ENCODE measurements around the gene DOK5. TPM values are rescaled to one million over a fixed set of nuclear protein-coding genes. Genes with fewer than 3 reads are reported as not detected.
"Not testable (repeated sequence)": the region's sequence is repeated elsewhere in the genome, so short reads cannot be mapped to it uniquely, and the experiment has no call there.

The DOK5 gene
- total and polyA plus RNA-seq, 2 donors from 2014 or later: 4.8 to 5.4 TPM

DNA sequence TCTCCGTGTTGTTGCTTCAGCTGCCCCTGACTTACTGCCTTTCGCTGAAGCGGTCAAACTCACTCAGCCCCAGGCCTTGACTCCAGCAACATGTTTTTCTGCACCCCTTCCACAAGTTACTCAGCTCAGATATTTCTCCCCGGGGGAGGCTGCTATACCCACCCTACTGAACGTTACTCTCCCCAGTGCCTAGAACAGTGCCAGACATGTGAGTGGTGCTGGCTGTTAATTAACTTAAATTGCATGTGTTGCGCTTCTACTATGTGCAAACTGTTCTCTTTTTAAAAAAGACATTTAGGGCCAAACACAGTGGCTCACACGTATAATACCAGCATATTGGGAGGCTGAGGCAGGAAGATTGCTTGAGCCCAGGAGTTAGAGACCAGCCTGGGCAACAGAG lies 41.2 kb upstream of the DOK5 start:
- Histone ChIP-seq H3K4me1 (ENCODE audit: control insufficient read depth in 2 of 3, insufficient read depth in 2 of 3, low read depth in 1 of 3, low read length in 3 of 3) (no peaks in the 10 kb centered on the region), H3K9me3 (ENCODE audit: control insufficient read depth in 2 of 3, insufficient read depth in 1 of 3, low read length in 3 of 3) (no peaks in the 10 kb centered on the region), H3K27me3 (ENCODE audit: control insufficient read depth, insufficient read depth, low read length) (no peaks in the 10 kb centered on the region), H3K9ac (ENCODE audit: low read length in 3 of 3) (no peak overlapping the region), H3K4me3 (ENCODE audit: low read length in 3 of 3) (no peak overlapping the region), H3K36me3 (ENCODE audit: control insufficient read depth in 2 of 3, insufficient read depth in 3 of 3, low read length in 3 of 3) (no peaks in the 10 kb centered on the region), H3K27ac (ENCODE audit: low read depth in 2 of 2, low read length in 2 of 2) (no peak overlapping the region)
- intact Hi-C loops (cut with DNase I): no loop called here
- DNase-seq: no peak
- TF ChIP-seq, protein P1, sequence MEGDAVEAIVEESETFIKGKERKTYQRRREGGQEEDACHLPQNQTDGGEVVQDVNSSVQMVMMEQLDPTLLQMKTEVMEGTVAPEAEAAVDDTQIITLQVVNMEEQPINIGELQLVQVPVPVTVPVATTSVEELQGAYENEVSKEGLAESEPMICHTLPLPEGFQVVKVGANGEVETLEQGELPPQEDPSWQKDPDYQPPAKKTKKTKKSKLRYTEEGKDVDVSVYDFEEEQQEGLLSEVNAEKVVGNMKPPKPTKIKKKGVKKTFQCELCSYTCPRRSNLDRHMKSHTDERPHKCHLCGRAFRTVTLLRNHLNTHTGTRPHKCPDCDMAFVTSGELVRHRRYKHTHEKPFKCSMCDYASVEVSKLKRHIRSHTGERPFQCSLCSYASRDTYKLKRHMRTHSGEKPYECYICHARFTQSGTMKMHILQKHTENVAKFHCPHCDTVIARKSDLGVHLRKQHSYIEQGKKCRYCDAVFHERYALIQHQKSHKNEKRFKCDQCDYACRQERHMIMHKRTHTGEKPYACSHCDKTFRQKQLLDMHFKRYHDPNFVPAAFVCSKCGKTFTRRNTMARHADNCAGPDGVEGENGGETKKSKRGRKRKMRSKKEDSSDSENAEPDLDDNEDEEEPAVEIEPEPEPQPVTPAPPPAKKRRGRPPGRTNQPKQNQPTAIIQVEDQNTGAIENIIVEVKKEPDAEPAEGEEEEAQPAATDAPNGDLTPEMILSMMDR (IDR thresholded peaks at IDR 0.05; ENCODE audit: borderline replicate concordance, extremely low read depth, insufficient read depth): no peak
- no peak for FAIRE-seq

DNA sequence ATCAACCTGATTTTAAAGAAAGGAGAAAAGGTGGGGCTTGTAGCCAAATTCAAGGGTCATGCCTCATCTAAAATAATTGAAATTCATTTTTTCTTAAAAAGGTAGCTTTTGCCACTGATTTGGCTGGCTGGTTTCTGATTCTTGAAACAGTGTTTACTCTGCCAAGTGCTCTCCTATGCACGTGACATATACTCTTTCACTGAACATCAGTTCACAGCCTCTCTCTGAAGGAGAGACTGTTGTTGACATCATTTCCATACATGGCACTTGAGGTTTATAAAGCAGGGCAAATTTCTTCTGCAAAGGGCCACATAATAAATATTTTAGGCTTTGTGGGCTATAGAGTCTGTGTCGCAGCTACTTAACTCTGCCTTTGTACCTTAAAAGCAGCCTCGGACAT lies 40.4 kb upstream of the DOK5 start:
- no peak for FAIRE-seq
- TF ChIP-seq, protein P1 (IDR thresholded peaks at IDR 0.05; ENCODE audit: borderline replicate concordance, extremely low read depth, insufficient read depth): no peak
- no peak overlapping the region for H3K27ac ChIP-seq (ENCODE audit: low read depth in 2 of 2, low read length in 2 of 2)
- intact Hi-C loops (cut with DNase I): no loop called here
- H3K4me3 ChIP-seq (ENCODE audit: low read length in 3 of 3): no peak overlapping the region
- no peaks in the 10 kb centered on the region for H3K27me3 ChIP-seq (ENCODE audit: control insufficient read depth, insufficient read depth, low read length)
- no peaks in the 10 kb centered on the region for H3K4me1 ChIP-seq (ENCODE audit: control insufficient read depth in 2 of 3, insufficient read depth in 2 of 3, low read depth in 1 of 3, low read length in 3 of 3)
- no peak for DNase-seq
- H3K9ac ChIP-seq (ENCODE audit: low read length in 3 of 3): no peak overlapping the region
- H3K36me3 ChIP-seq (ENCODE audit: control insufficient read depth in 2 of 3, insufficient read depth in 3 of 3, low read length in 3 of 3): no peaks in the 10 kb centered on the region
- no peaks in the 10 kb centered on the region for H3K9me3 ChIP-seq (ENCODE audit: control insufficient read depth in 2 of 3, insufficient read depth in 1 of 3, low read length in 3 of 3)

DNA sequence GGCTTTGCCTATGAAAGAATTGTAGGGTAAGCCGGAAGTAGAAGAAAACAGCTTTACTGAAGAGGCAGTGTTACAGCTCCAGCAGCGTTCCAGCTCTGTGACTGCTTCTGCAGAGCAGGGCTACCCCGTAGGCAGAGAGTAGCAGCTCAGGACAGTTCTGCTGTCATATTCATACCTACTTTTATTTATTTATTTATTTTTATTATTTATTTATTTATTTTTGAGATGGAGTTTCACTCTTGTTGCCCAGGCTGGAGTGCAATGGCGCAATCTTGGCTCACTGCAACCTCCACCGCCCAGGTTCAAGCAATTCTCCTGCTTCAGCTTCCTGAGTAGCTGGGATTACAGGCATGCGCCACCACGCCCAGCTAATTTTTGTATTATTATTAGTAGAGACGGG lies 39.0 kb upstream of the DOK5 start:
- H3K9me3 ChIP-seq (ENCODE audit: control insufficient read depth in 2 of 3, insufficient read depth in 1 of 3, low read length in 3 of 3); H3K27me3 ChIP-seq (ENCODE audit: control insufficient read depth, insufficient read depth, low read length); H3K4me3 ChIP-seq (ENCODE audit: low read length in 3 of 3); H3K36me3 ChIP-seq (ENCODE audit: control insufficient read depth in 2 of 3, insufficient read depth in 3 of 3, low read length in 3 of 3); H3K9ac ChIP-seq (ENCODE audit: low read length in 3 of 3); intact Hi-C loops (cut with DNase I); H3K27ac ChIP-seq (ENCODE audit: low read depth in 2 of 2, low read length in 2 of 2); H3K4me1 ChIP-seq (ENCODE audit: control insufficient read depth in 2 of 3, insufficient read depth in 2 of 3, low read depth in 1 of 3, low read length in 3 of 3); FAIRE-seq; DNase-seq: not testable (repeated sequence)

DNA sequence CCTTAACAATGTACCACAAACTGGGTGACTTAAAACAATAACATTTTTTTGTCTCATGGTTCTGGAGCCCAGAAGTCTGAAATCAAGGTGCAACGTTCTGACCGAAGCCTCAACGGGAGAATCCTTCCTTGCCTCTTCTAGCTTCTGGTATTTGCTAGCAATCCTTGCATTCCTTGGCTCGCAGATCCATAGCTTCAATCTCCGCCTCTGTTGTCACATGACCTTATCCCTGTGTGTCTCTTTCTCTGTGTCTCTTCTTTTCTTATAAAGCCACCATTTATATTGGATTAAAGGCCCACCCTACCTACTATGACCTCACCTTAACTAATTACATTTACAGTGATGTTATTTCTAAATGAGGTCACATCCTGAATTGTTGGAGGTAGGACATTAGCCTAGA lies 37.2 kb upstream of the DOK5 start:
- H3K27ac ChIP-seq (ENCODE audit: low read depth in 2 of 2, low read length in 2 of 2): no peak overlapping the region
- no peaks in the 10 kb centered on the region for H3K36me3 ChIP-seq (ENCODE audit: control insufficient read depth in 2 of 3, insufficient read depth in 3 of 3, low read length in 3 of 3)
- no peaks in the 10 kb centered on the region for H3K4me1 ChIP-seq (ENCODE audit: control insufficient read depth in 2 of 3, insufficient read depth in 2 of 3, low read depth in 1 of 3, low read length in 3 of 3)
- DNase-seq: no peak
- intact Hi-C loops (cut with DNase I): no loop called here
- no peak for FAIRE-seq
- no peaks in the 10 kb centered on the region for H3K27me3 ChIP-seq (ENCODE audit: control insufficient read depth, insufficient read depth, low read length)
- no peak overlapping the region for H3K4me3 ChIP-seq (ENCODE audit: low read length in 3 of 3)
- TF ChIP-seq, protein P1 (IDR thresholded peaks at IDR 0.05; ENCODE audit: borderline replicate concordance, extremely low read depth, insufficient read depth): no peak
- no peak overlapping the region for H3K9ac ChIP-seq (ENCODE audit: low read length in 3 of 3)
- no peaks in the 10 kb centered on the region for H3K9me3 ChIP-seq (ENCODE audit: control insufficient read depth in 2 of 3, insufficient read depth in 1 of 3, low read length in 3 of 3)

Measured in kidney (tissue), 14 donors.